SU-DHL-6 (cell line): ENCODE data around the gene CXCL11.

Experiments
- EZH2phosphoT487 ChIP-seq: fragments of 200-600 bp; sonication (generic), shearing (Covaris generic); conservative IDR thresholded peaks from 2 replicates; pipeline ENCODE4 v1.6.1; 2018; ENCODE audit warnings: mild to moderate bottlenecking, antibody characterized with exemption, low read length, moderate library complexity, mixed read lengths
- TF ChIP-seq, protein P1 (sequence below): fragments of 200-600 bp; sonication (generic); IDR thresholded peaks from one replicate; pipeline ENCODE4 v1.5.1; 2017; ENCODE audit warnings: antibody characterized with exemption, mild to moderate bottlenecking, low read length, moderate library complexity; ENCODE audit not compliant: insufficient read depth, poor library complexity, severe bottlenecking

DNA sequence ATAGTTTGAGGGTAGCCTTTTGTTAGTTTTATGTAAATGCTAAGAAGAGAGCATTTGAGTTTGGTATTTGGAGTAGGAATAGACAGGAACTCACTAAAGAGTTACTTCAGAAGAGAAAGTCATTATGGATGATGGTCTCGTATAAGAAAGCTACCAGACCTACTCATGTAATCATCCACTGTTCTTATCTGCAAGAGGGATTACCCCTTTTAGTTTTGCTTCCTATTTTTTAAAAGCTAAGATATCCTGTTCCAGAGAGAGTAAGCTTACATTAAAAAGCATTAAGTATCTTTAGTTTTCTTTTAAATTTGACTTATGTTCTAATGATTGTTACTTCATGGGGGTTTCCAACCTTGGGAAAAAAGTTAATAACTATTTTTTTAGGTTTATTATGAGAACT, 26.1 kb upstream of the CXCL11 start:
- TF ChIP-seq, protein P1, sequence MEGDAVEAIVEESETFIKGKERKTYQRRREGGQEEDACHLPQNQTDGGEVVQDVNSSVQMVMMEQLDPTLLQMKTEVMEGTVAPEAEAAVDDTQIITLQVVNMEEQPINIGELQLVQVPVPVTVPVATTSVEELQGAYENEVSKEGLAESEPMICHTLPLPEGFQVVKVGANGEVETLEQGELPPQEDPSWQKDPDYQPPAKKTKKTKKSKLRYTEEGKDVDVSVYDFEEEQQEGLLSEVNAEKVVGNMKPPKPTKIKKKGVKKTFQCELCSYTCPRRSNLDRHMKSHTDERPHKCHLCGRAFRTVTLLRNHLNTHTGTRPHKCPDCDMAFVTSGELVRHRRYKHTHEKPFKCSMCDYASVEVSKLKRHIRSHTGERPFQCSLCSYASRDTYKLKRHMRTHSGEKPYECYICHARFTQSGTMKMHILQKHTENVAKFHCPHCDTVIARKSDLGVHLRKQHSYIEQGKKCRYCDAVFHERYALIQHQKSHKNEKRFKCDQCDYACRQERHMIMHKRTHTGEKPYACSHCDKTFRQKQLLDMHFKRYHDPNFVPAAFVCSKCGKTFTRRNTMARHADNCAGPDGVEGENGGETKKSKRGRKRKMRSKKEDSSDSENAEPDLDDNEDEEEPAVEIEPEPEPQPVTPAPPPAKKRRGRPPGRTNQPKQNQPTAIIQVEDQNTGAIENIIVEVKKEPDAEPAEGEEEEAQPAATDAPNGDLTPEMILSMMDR = no peak
- TF ChIP-seq EZH2phosphoT487 = no peak
